WTC11 (cell line): ENCODE measurements around the gene KRTAP5-1. TPM values are rescaled to one million over a fixed set of nuclear protein-coding genes. Genes with fewer than 3 reads are reported as not detected.

Experiments
- ATAC-seq: fragments of 200-7000 bp; cut with Tn5 transposase; 2 replicates; pipeline ENCODE4 v1.10.0; 2021; ENCODE audit warnings: mild to moderate bottlenecking, moderate library complexity
- CTCF ChIA-PET: fragments of 300-600 bp; sonication (Branson Sonifier 250); formaldehyde crosslinking; loops from one replicate; lab custom pipeline; 2021; ENCODE audit warnings: antibody characterized with exemption; lab: Charles Lee
- POLR2A ChIA-PET: fragments of 350-600 bp; sonication (Branson Sonifier 250); formaldehyde crosslinking; loops from one replicate; lab custom pipeline; 2021; ENCODE audit warnings: antibody characterized with exemption; lab: Charles Lee
- DNase-seq: peaks from one replicate; pipeline ENCODE4 v3.0.0; 2021; ENCODE audit warnings: low spot score
- H3K27ac Mint-ChIP-seq: 2 replicates; pipeline ENCODE4 v1.8.0; 2021; ENCODE audit warnings: mixed read lengths
- H3K27me3 Mint-ChIP-seq: 2 replicates; pipeline ENCODE4 v1.8.0; 2021; ENCODE audit warnings: low read depth, mild to moderate bottlenecking, moderate library complexity, mixed read lengths
- H3K36me3 Mint-ChIP-seq: 2 replicates; pipeline ENCODE4 v1.8.0; 2021; ENCODE audit warnings: mixed read lengths
- H3K4me1 Mint-ChIP-seq: 2 replicates; pipeline ENCODE4 v1.8.0; 2022; ENCODE audit warnings: mixed read lengths
- H3K4me3 Mint-ChIP-seq: 2 replicates; pipeline ENCODE4 v1.8.0; 2021; ENCODE audit warnings: mild to moderate bottlenecking, moderate library complexity, mixed read lengths
- H3K9me3 Mint-ChIP-seq: 2 replicates; pipeline ENCODE4 v1.8.0; 2021; ENCODE audit warnings: mixed read lengths
- ATF1 ChIP-seq: sonication (generic); formaldehyde crosslinking; IDR thresholded peaks from 2 replicates; pipeline ENCODE4 v1.8.1; 2023; ENCODE audit warnings: mild to moderate bottlenecking, moderate library complexity, missing genetic modification reagents
- ETV6 ChIP-seq: sonication (generic); formaldehyde crosslinking; IDR thresholded peaks from 2 replicates; pipeline ENCODE4 v1.8.1; 2022; ENCODE audit warnings: mild to moderate bottlenecking, missing genetic modification reagents
- FOXK1 ChIP-seq: sonication (generic); formaldehyde crosslinking; IDR thresholded peaks from 2 replicates; pipeline ENCODE4 v1.8.0; 2022; ENCODE audit warnings: mild to moderate bottlenecking, moderate library complexity, missing genetic modification reagents
- HMGA2 ChIP-seq: fragments of 250-450 bp; sonication (Bioruptor Pico); IDR thresholded peaks from 2 replicates; pipeline ENCODE4 v1.4.0; 2021; ENCODE audit warnings: mild to moderate bottlenecking, moderate library complexity
- JUN ChIP-seq: sonication (generic); formaldehyde crosslinking; IDR thresholded peaks from 2 replicates; pipeline ENCODE4 v1.8.0; 2023; ENCODE audit warnings: mild to moderate bottlenecking, missing genetic modification reagents
- KAT7 ChIP-seq: sonication (generic); formaldehyde crosslinking; IDR thresholded peaks from 2 replicates; pipeline ENCODE4 v1.8.1; 2023; ENCODE audit warnings: missing genetic modification reagents, mild to moderate bottlenecking, borderline replicate concordance
- NR3C1 ChIP-seq: sonication (generic); formaldehyde crosslinking; conservative IDR thresholded peaks from 2 replicates; pipeline ENCODE4 v1.8.1; 2023; ENCODE audit warnings: low read depth, mild to moderate bottlenecking, missing genetic modification reagents
- RELA ChIP-seq: sonication (generic); formaldehyde crosslinking; IDR thresholded peaks from 2 replicates; pipeline ENCODE4 v1.8.1; 2022; ENCODE audit warnings: missing genetic modification reagents, mild to moderate bottlenecking, borderline replicate concordance
- TEAD1 ChIP-seq: sonication (generic); formaldehyde crosslinking; IDR thresholded peaks from 2 replicates; pipeline ENCODE4 v1.8.0; 2022; ENCODE audit warnings: mild to moderate bottlenecking, missing genetic modification reagents
- TEAD4 ChIP-seq: sonication (generic); formaldehyde crosslinking; IDR thresholded peaks from 2 replicates; pipeline ENCODE4 v1.8.0; 2022; ENCODE audit warnings: mild to moderate bottlenecking, missing genetic modification reagents
- ZNF232 ChIP-seq: sonication (generic); formaldehyde crosslinking; IDR thresholded peaks from 2 replicates; pipeline ENCODE4 v1.8.0; 2022; ENCODE audit warnings: mild to moderate bottlenecking, missing genetic modification reagents
- ZNF263 ChIP-seq: sonication (generic); formaldehyde crosslinking; IDR thresholded peaks from 2 replicates; pipeline ENCODE4 v1.8.1; 2022; ENCODE audit warnings: low read depth, mild to moderate bottlenecking, moderate library complexity, missing genetic modification reagents
- ZNF396 ChIP-seq: fragments of 250-450 bp; sonication (Bioruptor Pico); IDR thresholded peaks from 2 replicates; pipeline ENCODE4 v1.8.0; 2021; ENCODE audit warnings: mild to moderate bottlenecking, moderate library complexity, borderline replicate concordance
- total RNA-seq: library from RNA; stranded (reverse); gene quantifications from 3 replicates; pipeline ENCODE4 v1.2.3, GENCODE V29; 2021
- TF ChIP-seq, protein P1 (sequence below): fragments of 250-450 bp; sonication (Bioruptor Pico); conservative IDR thresholded peaks from 2 replicates; pipeline ENCODE4 v1.9.0; 2021; ENCODE audit warnings: mild to moderate bottlenecking
- TF ChIP-seq, protein P2 (sequence below): sonication (generic); formaldehyde crosslinking; IDR thresholded peaks from 2 replicates; pipeline ENCODE4 v1.8.1; 2023; ENCODE audit warnings: mild to moderate bottlenecking, missing genetic modification reagents, moderate library complexity
- TF ChIP-seq, protein P3 (sequence below): fragments of 250-450 bp; sonication (Bioruptor Pico); IDR thresholded peaks from 2 replicates; pipeline ENCODE4 v1.9.0; 2021; ENCODE audit warnings: mild to moderate bottlenecking
- TF ChIP-seq, protein P4 (sequence below): fragments of 250-450 bp; sonication (Bioruptor Pico); IDR thresholded peaks from 2 replicates; pipeline ENCODE4 v2.1.2; 2022; ENCODE audit warnings: mild to moderate bottlenecking, moderate library complexity
- TF ChIP-seq, protein P5 (sequence below): sonication (generic); formaldehyde crosslinking; IDR thresholded peaks from 2 replicates; pipeline ENCODE4 v1.8.1; 2022; ENCODE audit warnings: low read depth, missing genetic modification reagents, borderline replicate concordance
- TF ChIP-seq, protein P6 (sequence below): sonication (generic); formaldehyde crosslinking; IDR thresholded peaks from 2 replicates; pipeline ENCODE4 v1.8.0; 2023; ENCODE audit warnings: mild to moderate bottlenecking, missing genetic modification reagents
- TF ChIP-seq, protein P7 (sequence below): sonication (generic); formaldehyde crosslinking; IDR thresholded peaks from 2 replicates; pipeline ENCODE4 v1.8.1; 2022; ENCODE audit warnings: mild to moderate bottlenecking, missing genetic modification reagents, moderate library complexity, borderline replicate concordance
- TF ChIP-seq, protein P8 (sequence below): sonication (generic); formaldehyde crosslinking; IDR thresholded peaks from 2 replicates; pipeline ENCODE4 v1.8.1; 2023; ENCODE audit warnings: mild to moderate bottlenecking, missing genetic modification reagents

KRTAP5-1 gene
- total RNA-seq, 1 experiment from 2014 or later, result not detected

DNA sequence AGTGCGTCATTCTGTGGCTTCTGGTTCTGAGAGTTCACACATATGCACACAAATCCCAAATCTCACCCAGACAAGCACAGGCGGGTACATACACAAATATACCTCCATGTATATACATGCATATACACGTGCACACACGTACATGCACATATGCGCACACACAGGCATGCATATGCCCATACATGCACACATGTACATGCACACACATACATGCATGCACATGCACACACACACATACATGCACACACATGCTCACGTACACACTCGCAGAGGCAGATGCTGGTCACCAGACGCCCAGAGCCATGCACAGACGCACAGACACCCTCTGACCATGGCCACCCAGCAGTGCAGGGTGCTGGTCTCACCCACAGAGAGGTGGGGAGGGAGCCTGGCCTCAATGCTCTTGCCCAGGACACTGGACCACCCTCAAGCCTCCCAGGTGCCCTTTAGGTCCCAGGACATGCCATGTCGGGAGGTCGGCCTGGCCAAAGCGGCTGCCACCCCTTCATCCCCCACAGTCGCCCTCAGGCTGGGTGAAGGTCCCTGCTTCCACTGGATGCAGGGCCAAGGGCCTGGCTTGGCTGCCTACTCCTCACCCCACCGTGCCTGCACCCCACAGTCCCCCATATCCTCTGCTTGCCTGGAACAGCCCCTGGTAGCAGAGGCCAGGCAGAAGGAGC is 22.5 kb downstream of the KRTAP5-1 start:
- H3K36me3 Mint-ChIP-seq, result no peaks in the 10 kb centered on the region
- DNase-seq, result no peak
- no peak overlapping the region for H3K4me3 Mint-ChIP-seq
- CTCF ChIA-PET, result interaction anchor here (2.6 to 5.3 kb wide), 4 partner anchors 9 to 16 kb away, joined by 8 to 72 read pairs (median 53); no protein-coding TSS in a partner anchor
- H3K9me3 Mint-ChIP-seq, result no peaks in the 10 kb centered on the region
- no peak overlapping the region for H3K27ac Mint-ChIP-seq
- POLR2A ChIA-PET, result no interaction called here
- TF ChIP-seq TEAD1, result no peak
- TF ChIP-seq ZNF396 (CRISPR knock-in tag), result no peak
- TF ChIP-seq, protein P1, sequence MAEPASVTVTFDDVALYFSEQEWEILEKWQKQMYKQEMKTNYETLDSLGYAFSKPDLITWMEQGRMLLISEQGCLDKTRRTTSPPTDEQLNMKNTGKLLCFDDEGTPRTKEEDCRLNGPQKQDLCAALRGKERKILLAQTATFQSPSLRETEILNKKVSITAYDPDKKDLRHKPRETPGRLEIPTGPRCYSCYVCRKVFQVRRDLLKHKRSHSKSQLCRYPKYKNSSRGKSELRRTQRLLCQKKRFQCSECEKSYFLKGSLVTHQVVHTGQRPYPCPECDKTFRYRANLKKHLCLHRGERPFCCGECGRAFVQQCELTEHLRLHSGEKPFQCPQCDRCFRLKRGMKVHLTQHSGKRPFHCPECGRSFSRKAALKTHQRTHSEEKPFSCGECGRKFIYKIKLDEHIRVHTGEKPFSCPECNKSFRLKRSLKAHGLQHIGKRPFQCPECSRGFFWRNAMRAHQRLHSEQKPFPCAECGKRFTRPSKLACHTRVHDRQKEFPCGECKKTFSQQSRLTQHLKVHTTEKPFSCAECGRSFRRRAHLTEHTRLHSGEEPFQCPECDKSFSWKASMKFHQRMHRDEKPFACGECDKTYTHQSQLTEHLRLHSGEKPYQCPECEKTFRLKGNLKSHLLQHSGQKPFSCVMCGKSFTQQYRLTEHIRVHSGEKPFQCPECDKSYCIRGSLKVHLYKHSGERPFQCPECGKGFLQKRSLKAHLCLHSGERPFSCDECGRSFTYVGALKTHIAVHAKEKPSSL (CRISPR knock-in tag), result no peak
- no peak for TF ChIP-seq KAT7 (CRISPR knock-in tag)
- no peak for TF ChIP-seq TEAD4 (CRISPR knock-in tag)
- no peak for TF ChIP-seq NR3C1 (CRISPR knock-in tag)
- no peak for TF ChIP-seq ZNF263 (CRISPR knock-in tag)
- TF ChIP-seq JUN, result no peak
- TF ChIP-seq, protein P2, sequence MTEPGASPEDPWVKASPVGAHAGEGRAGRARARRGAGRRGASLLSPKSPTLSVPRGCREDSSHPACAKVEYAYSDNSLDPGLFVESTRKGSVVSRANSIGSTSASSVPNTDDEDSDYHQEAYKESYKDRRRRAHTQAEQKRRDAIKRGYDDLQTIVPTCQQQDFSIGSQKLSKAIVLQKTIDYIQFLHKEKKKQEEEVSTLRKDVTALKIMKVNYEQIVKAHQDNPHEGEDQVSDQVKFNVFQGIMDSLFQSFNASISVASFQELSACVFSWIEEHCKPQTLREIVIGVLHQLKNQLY (CRISPR knock-in tag), result no peak
- TF ChIP-seq HMGA2 (CRISPR knock-in tag), result no peak
- TF ChIP-seq, protein P3, sequence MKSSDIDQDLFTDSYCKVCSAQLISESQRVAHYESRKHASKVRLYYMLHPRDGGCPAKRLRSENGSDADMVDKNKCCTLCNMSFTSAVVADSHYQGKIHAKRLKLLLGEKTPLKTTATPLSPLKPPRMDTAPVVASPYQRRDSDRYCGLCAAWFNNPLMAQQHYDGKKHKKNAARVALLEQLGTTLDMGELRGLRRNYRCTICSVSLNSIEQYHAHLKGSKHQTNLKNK (CRISPR knock-in tag), result no peak
- no peak for TF ChIP-seq ETV6 (CRISPR knock-in tag)
- TF ChIP-seq, protein P4, sequence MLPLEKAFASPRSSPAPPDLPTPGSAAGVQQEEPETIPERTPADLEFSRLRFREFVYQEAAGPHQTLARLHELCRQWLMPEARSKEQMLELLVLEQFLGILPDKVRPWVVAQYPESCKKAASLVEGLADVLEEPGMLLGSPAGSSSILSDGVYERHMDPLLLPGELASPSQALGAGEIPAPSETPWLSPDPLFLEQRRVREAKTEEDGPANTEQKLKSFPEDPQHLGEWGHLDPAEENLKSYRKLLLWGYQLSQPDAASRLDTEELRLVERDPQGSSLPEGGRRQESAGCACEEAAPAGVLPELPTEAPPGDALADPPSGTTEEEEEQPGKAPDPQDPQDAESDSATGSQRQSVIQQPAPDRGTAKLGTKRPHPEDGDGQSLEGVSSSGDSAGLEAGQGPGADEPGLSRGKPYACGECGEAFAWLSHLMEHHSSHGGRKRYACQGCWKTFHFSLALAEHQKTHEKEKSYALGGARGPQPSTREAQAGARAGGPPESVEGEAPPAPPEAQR (CRISPR knock-in tag), result no peak
- peaks cover 12% of the 10 kb centered on the region for H3K4me1 Mint-ChIP-seq
- ATAC-seq, result no peak
- H3K27me3 Mint-ChIP-seq, result peaks cover 35% of the 10 kb centered on the region

DNA sequence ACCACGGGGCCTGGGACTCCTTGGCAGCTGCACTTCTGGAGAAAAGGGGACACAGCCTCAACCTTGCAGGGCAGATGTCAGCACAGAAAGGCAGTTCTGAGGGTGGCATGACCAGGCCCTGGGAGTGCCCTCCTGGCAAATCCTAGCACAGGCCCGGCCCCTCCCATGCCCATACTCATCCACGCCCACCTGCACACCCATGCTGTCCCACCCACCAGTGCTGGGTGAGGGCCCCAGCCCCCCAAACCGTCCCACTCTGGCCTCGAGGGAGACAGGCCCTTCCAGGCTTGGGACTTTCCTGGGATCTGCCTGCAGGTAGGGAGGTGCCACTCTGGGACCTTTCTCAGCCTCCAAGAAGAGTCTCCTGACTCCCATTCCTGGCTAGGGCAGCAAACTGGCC is 23.1 kb downstream of the KRTAP5-1 start:
- POLR2A ChIA-PET, result no interaction called here
- Mint-ChIP-seq H3K4me1 (peaks cover 14% of the 10 kb centered on the region), H3K27me3 (peaks cover 42% of the 10 kb centered on the region), H3K27ac (no peak overlapping the region), H3K36me3 (no peaks in the 10 kb centered on the region), H3K9me3 (no peaks in the 10 kb centered on the region), H3K4me3 (no peak overlapping the region)
- no peak for ATAC-seq
- CTCF ChIA-PET, result interaction anchor here (5.3 kb wide), 1 partner anchor 16 kb away, joined by 72 read pairs; no protein-coding TSS in a partner anchor
- DNase-seq, result no peak
- TF ChIP-seq TEAD4 (CRISPR knock-in tag), result no peak
- TF ChIP-seq, protein P5, sequence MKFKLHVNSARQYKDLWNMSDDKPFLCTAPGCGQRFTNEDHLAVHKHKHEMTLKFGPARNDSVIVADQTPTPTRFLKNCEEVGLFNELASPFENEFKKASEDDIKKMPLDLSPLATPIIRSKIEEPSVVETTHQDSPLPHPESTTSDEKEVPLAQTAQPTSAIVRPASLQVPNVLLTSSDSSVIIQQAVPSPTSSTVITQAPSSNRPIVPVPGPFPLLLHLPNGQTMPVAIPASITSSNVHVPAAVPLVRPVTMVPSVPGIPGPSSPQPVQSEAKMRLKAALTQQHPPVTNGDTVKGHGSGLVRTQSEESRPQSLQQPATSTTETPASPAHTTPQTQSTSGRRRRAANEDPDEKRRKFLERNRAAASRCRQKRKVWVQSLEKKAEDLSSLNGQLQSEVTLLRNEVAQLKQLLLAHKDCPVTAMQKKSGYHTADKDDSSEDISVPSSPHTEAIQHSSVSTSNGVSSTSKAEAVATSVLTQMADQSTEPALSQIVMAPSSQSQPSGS (CRISPR knock-in tag), result no peak
- TF ChIP-seq, protein P6, sequence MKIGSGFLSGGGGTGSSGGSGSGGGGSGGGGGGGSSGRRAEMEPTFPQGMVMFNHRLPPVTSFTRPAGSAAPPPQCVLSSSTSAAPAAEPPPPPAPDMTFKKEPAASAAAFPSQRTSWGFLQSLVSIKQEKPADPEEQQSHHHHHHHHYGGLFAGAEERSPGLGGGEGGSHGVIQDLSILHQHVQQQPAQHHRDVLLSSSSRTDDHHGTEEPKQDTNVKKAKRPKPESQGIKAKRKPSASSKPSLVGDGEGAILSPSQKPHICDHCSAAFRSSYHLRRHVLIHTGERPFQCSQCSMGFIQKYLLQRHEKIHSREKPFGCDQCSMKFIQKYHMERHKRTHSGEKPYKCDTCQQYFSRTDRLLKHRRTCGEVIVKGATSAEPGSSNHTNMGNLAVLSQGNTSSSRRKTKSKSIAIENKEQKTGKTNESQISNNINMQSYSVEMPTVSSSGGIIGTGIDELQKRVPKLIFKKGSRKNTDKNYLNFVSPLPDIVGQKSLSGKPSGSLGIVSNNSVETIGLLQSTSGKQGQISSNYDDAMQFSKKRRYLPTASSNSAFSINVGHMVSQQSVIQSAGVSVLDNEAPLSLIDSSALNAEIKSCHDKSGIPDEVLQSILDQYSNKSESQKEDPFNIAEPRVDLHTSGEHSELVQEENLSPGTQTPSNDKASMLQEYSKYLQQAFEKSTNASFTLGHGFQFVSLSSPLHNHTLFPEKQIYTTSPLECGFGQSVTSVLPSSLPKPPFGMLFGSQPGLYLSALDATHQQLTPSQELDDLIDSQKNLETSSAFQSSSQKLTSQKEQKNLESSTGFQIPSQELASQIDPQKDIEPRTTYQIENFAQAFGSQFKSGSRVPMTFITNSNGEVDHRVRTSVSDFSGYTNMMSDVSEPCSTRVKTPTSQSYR, result no peak
- TF ChIP-seq, protein P7, sequence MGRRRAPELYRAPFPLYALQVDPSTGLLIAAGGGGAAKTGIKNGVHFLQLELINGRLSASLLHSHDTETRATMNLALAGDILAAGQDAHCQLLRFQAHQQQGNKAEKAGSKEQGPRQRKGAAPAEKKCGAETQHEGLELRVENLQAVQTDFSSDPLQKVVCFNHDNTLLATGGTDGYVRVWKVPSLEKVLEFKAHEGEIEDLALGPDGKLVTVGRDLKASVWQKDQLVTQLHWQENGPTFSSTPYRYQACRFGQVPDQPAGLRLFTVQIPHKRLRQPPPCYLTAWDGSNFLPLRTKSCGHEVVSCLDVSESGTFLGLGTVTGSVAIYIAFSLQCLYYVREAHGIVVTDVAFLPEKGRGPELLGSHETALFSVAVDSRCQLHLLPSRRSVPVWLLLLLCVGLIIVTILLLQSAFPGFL (CRISPR knock-in tag), result no peak
- no peak for TF ChIP-seq RELA (CRISPR knock-in tag)
- TF ChIP-seq, protein P3 (CRISPR knock-in tag), result no peak
- no peak for TF ChIP-seq ATF1 (CRISPR knock-in tag)
- TF ChIP-seq, protein P8, sequence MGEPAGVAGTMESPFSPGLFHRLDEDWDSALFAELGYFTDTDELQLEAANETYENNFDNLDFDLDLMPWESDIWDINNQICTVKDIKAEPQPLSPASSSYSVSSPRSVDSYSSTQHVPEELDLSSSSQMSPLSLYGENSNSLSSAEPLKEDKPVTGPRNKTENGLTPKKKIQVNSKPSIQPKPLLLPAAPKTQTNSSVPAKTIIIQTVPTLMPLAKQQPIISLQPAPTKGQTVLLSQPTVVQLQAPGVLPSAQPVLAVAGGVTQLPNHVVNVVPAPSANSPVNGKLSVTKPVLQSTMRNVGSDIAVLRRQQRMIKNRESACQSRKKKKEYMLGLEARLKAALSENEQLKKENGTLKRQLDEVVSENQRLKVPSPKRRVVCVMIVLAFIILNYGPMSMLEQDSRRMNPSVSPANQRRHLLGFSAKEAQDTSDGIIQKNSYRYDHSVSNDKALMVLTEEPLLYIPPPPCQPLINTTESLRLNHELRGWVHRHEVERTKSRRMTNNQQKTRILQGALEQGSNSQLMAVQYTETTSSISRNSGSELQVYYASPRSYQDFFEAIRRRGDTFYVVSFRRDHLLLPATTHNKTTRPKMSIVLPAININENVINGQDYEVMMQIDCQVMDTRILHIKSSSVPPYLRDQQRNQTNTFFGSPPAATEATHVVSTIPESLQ (CRISPR knock-in tag), result no peak
- TF ChIP-seq FOXK1 (CRISPR knock-in tag), result no peak
- TF ChIP-seq ZNF232 (CRISPR knock-in tag), result no peak
- TF ChIP-seq HMGA2 (CRISPR knock-in tag), result no peak
